ENCODE data around the gene DACT1. TPM values are rescaled to one million over a fixed set of nuclear protein-coding genes. Genes with fewer than 3 reads are reported as not detected.

DACT1 gene
- total and polyA plus RNA-seq, 2 of the 13 experiments (the other 11 are each of a cell fraction or from before 2014, with no cell fraction given) = 0.01 TPM; not detected in 1

GRCh38 chr14:58607131-58607951 lies 30.4 kb upstream of the DACT1 start:
- Histone ChIP-seq H3K27ac (ENCODE audit: extremely low read length, insufficient read depth, low read length) (no peak overlapping the region), H4K20me1 (ENCODE audit: insufficient read depth, low read length) (no peaks in the 10 kb centered on the region), H3K9me3 (ENCODE audit: low read length) (no peaks in the 10 kb centered on the region), H2AFZ (ENCODE audit: low read length) (no peak overlapping the region), H3K4me2 (ENCODE audit: low read depth, low read length) (no peak overlapping the region), H3K4me3 (replicated peaks in 1 of 3; ENCODE audit: insufficient read depth in 1 of 3, low read depth in 2 of 3, low read length in 3 of 3) (no peak overlapping the region), H3K36me3 (replicated peaks in 1 of 2; ENCODE audit: control insufficient read depth in 1 of 2, insufficient read depth in 2 of 2, low read length in 2 of 2) (no peaks in the 10 kb centered on the region), H3K27me3 (ENCODE audit: control insufficient read depth in 1 of 2, insufficient read depth in 2 of 2, low read length in 2 of 2) (no peaks in the 10 kb centered on the region; a peak in 1 of 5 replicates), H3K4me1 (ENCODE audit: insufficient read depth, low read length) (peaks cover 16% of the 10 kb centered on the region), H3K9ac (ENCODE audit: insufficient read depth, low read depth, low read length) (no peak overlapping the region), H3K79me2 (ENCODE audit: insufficient read depth, low read length) (no peaks in the 10 kb centered on the region)
- 36% methylated on average over 7 of the region's 7 CpGs for WGBS (ENCODE audit: low lambda C conversion rate)
- ATAC-seq = no peak; the same call in 2 of the 3 replicates
- POLR2A ChIA-PET = no interaction called here
- CTCF ChIA-PET (ENCODE audit: low intra/inter-chr PET ratio, low total read pairs) = no interaction called here
- TF ChIP-seq HNRNPH1 (optimal IDR thresholded peaks at IDR 0.05; ENCODE audit: low read depth, low read length) = no peak
- no peak for TF ChIP-seq ZNF564 (CRISPR knock-in tag; IDR thresholded peaks at IDR 0.05)
- TF ChIP-seq ZSCAN25 (CRISPR knock-in tag; IDR thresholded peaks at IDR 0.05) = no peak
- TF ChIP-seq REXO4 (CRISPR knock-in tag; IDR thresholded peaks at IDR 0.05; ENCODE audit: borderline replicate concordance) = no peak
- intact Hi-C loops (cut with micrococcal nuclease; ENCODE audit: unreplicated experiment) = no loop called here
- FAIRE-seq = no peak
- BruUV-seq (replicated peaks) = no TSS peak
- DNase-seq (ENCODE audit: low spot score) = no peak
- in situ Hi-C loops (cut with HindIII; ENCODE audit: extremely low pct_ligation_motif_present, low pct_unique_long_range_greater_than_20kb) = no loop called here

- FAIRE-seq (no peak), DNase-seq (ENCODE audit: low spot score) (no peak), ATAC-seq (no peak)
- ChIA-PET CTCF (ENCODE audit: low intra/inter-chr PET ratio, low total read pairs) (no interaction called here), POLR2A (no interaction called here)
- Histone ChIP-seq H2AFZ (ENCODE audit: low read length) (no peak overlapping the region), H3K79me2 (ENCODE audit: insufficient read depth, low read length) (no peaks in the 10 kb centered on the region), H3K4me1 (ENCODE audit: insufficient read depth, low read length) (peaks cover 16% of the 10 kb centered on the region), H3K27ac (ENCODE audit: extremely low read length, insufficient read depth, low read length) (no peak overlapping the region), H3K9ac (ENCODE audit: insufficient read depth, low read depth, low read length) (no peak overlapping the region), H3K4me3 (replicated peaks in 1 of 3; ENCODE audit: insufficient read depth in 1 of 3, low read depth in 2 of 3, low read length in 3 of 3) (no peak overlapping the region), H3K36me3 (replicated peaks in 1 of 2; ENCODE audit: control insufficient read depth in 1 of 2, insufficient read depth in 2 of 2, low read length in 2 of 2) (no peaks in the 10 kb centered on the region), H3K9me3 (ENCODE audit: low read length) (no peaks in the 10 kb centered on the region), H3K27me3 (ENCODE audit: control insufficient read depth in 1 of 2, insufficient read depth in 2 of 2, low read length in 2 of 2) (no peaks in the 10 kb centered on the region; a peak in 1 of 5 replicates), H4K20me1 (ENCODE audit: insufficient read depth, low read length) (no peaks in the 10 kb centered on the region), H3K4me2 (ENCODE audit: low read depth, low read length) (no peak overlapping the region)
- BruUV-seq (replicated peaks) = no TSS peak
- 0% methylated on average over 3 of the region's 3 CpGs for WGBS (ENCODE audit: low lambda C conversion rate)
- in situ Hi-C loops (cut with HindIII; ENCODE audit: extremely low pct_ligation_motif_present, low pct_unique_long_range_greater_than_20kb) (no loop called here), intact Hi-C loops (cut with micrococcal nuclease; ENCODE audit: unreplicated experiment) (no loop called here)
- TF ChIP-seq ZNF790 (CRISPR knock-in tag; IDR thresholded peaks at IDR 0.05; ENCODE audit: borderline replicate concordance) = no peak
- TF ChIP-seq FOXM1 (CRISPR knock-in tag; IDR thresholded peaks at IDR 0.05) = no peak
- TF ChIP-seq ZBTB40 (IDR thresholded peaks at IDR 0.05) = no peak
- TF ChIP-seq ZBTB40 (CRISPR knock-in tag; IDR thresholded peaks at IDR 0.05) = no peak
- no peak for TF ChIP-seq KLF15 (CRISPR knock-in tag; IDR thresholded peaks at IDR 0.05; ENCODE audit: borderline replicate concordance)
- TF ChIP-seq MLLT10 (CRISPR knock-in tag; IDR thresholded peaks at IDR 0.05) = no peak
These were observed 29.8 kb upstream of the DACT1 start for GRCh38 chr14:58607952-58608317.

Measured in HepG2 (cell line).